Sigmoid colon (tissue), 7 donors: Measurements from ENCODE around the gene TTC6. TPM values are rescaled to one million over a fixed set of nuclear protein-coding genes. Genes with fewer than 3 reads are reported as not detected.

Source experiments
- DNase-seq: peaks from one replicate; pipeline ENCODE4 v3.0.0-alpha.2; 2019
- H3K27ac ChIP-seq, 4 donors: fragments of 200-600 bp; sonication (generic); one replicate each; pipeline ENCODE4 v1.5.1; 2016 to 2019; ENCODE audit warnings: mild to moderate bottlenecking in 1 of 4
- H3K27me3 ChIP-seq, 3 donors: fragments of 200-600 bp; sonication (generic); one replicate each; pipeline ENCODE4 v1.5.1; 2019; ENCODE audit warnings: mild to moderate bottlenecking in 1 of 3
- H3K36me3 ChIP-seq, 4 donors: fragments of 200-600 bp; sonication (generic); one replicate each; pipeline ENCODE4 v1.5.1; 2016 to 2019
- H3K4me1 ChIP-seq, 4 donors: fragments of 200-600 bp; sonication (generic); one replicate each; pipeline ENCODE4 v1.5.1; 2017 to 2019
- H3K4me3 ChIP-seq, 4 donors: fragments of 200-600 bp; sonication (generic); one replicate each; pipeline ENCODE4 v1.5.1; 2017 to 2019; ENCODE audit warnings: mild to moderate bottlenecking in 2 of 4, moderate library complexity in 1 of 4
- H3K9me3 ChIP-seq, 4 donors: fragments of 200-600 bp in 3 of 4; sonication (generic) in 3 of 4; one replicate each; pipeline versions ENCODE4 v1.5.1 to v1.6.1; 2013 to 2019
- EP300 ChIP-seq, 4 donors: sonication (generic); formaldehyde crosslinking; IDR thresholded peaks; one replicate each; pipeline ENCODE4 v1.6.1; 2017; ENCODE audit warnings: antibody characterized with exemption in 4 of 4
- POLR2A ChIP-seq, 2 donors: fragments of 450-650 bp; IDR thresholded peaks; one replicate each; pipeline ENCODE4 v1.6.1; 2016; ENCODE audit warnings: antibody characterized with exemption in 2 of 2, mild to moderate bottlenecking in 2 of 2, moderate library complexity in 2 of 2
- POLR2AphosphoS5 ChIP-seq, 4 donors: sonication (generic); formaldehyde crosslinking; IDR thresholded peaks; one replicate each; pipeline ENCODE4 v1.6.1; 2017; ENCODE audit warnings: antibody characterized with exemption in 4 of 4
- WGBS, 2 donors: extraction: QIAGEN DNeasy Blood & Tissue Kit; methylation state at CpG; one replicate each; pipeline ENCODE4 v1.1.7; 2013; 5-methylcytosine and 5-hydroxymethylcytosine counted together
- intact Hi-C: fragments of 100-400 bp; cut with DNase I; formaldehyde crosslinking; loops from one replicate; pipeline ENCODE4 v1.15.1; 2023
- polyA plus RNA-seq, 3 donors: library from polyadenylated mRNA; stranded (reverse); fragments of 200-250 nt; gene quantifications; one replicate each; pipeline ENCODE4 v1.2.3, GENCODE V29; 2013
- total RNA-seq, 4 donors: library from RNA; depleted of rRNA; stranded (reverse); fragments of >200 nt; gene quantifications; one replicate each; pipeline ENCODE4 v1.1.0, GENCODE V29; 2016
- TF ChIP-seq, protein P1 (sequence below), 4 experiments: fragments of 450-650 bp in 3 of 4; fragments of 200-600 bp in 1 of 4; IDR thresholded peaks; one replicate each; pipeline ENCODE4 v1.5.1; 2016 to 2019; ENCODE audit warnings: antibody characterized with exemption in 4 of 4, mild to moderate bottlenecking in 3 of 4, moderate library complexity in 2 of 4
- donor health status: healthy with polysubstance abuse.
- donor health status: Bipolar disorder and iron deficiency.
- donor health status: healthy.

The TTC6 gene
- total and polyA plus RNA-seq, 7 donors = 0.23 to 1.1 TPM; not detected in 5

DNA sequence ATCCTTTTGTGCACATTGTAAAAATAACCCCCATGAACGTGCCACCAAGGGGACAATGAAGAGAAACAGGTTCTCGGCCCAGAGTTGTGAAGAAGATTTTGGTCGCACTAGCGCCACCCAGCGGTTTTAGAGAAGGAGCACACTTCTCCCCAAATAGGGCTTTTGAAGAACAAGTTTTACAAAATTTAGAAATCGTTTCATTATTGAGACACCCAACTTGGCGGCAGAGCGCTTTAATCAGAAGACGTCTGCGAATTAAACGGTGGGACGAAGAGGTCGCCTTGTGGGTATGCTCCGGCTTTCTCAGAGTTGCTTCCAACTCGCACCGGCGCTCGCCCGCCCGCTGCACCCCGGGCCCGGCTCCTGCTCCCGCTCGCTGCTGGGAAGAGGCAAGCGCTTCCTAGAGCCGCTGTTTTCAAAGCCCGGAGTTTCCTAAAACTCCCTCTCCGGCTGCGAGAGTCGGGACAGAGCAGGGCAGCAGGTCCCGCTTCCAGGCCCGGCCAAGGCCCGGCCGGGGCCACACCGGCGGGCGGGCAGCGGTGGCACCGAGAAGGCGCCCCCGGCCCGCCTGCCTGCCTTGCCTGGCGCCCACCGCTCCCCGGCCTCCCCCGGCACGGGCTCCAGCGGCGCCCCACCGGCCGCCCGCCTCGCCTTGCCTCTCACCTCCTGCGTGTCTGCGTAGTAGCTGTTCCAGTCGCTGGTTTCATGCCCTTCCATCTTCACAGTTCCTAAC, 1.0 kb upstream of the TTC6 start:
- no peak for DNase-seq
- WGBS, 2 donors = 1 to 2% methylated on average over 56 of the region's 56 CpGs
- intact Hi-C loops = no loop called here
- Histone ChIP-seq H3K4me3 (peak overlapping the region in 3 of 4 donors; percentile 34 to 40 (median 37)), H3K27me3 (peaks cover 77 to 98% (median 97%) of the 10 kb centered on the region in 3 donors), H3K9me3 (no peaks in the 10 kb centered on the region), H3K4me1 (peaks cover 0 to 51% (median 39%) of the 10 kb centered on the region in 4 donors), H3K36me3 (no peaks in the 10 kb centered on the region), H3K27ac (no peak overlapping the region)
- peak in 1 of 4 donors; percentile 45 for TF ChIP-seq POLR2AphosphoS5 (IDR thresholded peaks at IDR 0.05)
- no peak for TF ChIP-seq POLR2A (IDR thresholded peaks at IDR 0.05)
- TF ChIP-seq, protein P1, sequence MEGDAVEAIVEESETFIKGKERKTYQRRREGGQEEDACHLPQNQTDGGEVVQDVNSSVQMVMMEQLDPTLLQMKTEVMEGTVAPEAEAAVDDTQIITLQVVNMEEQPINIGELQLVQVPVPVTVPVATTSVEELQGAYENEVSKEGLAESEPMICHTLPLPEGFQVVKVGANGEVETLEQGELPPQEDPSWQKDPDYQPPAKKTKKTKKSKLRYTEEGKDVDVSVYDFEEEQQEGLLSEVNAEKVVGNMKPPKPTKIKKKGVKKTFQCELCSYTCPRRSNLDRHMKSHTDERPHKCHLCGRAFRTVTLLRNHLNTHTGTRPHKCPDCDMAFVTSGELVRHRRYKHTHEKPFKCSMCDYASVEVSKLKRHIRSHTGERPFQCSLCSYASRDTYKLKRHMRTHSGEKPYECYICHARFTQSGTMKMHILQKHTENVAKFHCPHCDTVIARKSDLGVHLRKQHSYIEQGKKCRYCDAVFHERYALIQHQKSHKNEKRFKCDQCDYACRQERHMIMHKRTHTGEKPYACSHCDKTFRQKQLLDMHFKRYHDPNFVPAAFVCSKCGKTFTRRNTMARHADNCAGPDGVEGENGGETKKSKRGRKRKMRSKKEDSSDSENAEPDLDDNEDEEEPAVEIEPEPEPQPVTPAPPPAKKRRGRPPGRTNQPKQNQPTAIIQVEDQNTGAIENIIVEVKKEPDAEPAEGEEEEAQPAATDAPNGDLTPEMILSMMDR (IDR thresholded peaks at IDR 0.05) = peak in 2 of 4 experiments; percentile 19 to 41

DNA sequence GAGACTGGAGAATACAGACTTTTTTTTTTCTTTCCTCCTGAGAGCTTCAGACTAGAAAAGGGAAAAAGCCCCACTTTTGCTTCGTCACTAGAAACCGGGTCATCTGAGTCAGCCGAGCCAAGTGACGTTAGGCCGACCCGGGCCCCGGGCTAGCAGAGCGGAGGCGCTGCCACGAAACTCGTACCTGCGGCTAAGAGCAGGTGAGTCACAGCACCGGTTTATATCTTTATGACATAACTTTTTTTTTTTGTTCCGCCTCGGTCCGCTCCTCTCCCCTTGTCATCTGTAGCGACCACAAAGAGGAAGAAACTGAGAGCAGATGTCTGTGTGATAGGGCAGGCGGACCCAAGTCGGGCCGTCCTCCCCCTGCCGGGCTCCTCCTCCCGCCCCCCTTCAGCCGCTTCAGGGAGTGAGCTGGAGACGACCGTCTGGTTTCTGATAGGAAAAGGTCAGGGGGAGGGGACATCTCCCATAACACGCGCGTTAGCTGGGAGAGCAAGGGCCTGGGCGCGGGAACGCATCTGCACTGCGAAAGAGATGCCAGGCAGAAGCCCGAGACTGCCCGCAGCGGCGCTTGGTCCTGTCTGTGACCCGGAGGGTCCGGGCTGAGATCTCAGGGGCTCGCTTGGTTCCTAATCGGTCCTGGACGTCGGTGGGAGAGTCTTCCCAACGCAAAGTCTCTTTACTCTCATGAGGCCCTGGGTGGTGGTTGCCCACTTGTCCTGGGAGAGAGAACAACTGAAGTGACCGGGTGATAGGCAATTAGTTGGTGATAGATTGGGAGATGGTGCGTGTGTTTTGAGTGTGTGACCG, 586 bp downstream of the TTC6 start:
- Histone ChIP-seq H3K4me1 (peaks cover 0 to 57% (median 47%) of the 10 kb centered on the region in 4 donors), H3K27ac (peak overlapping the region in 1 of 4 donors; percentile 23), H3K36me3 (no peaks in the 10 kb centered on the region), H3K4me3 (peak overlapping the region in 3 of 4 donors; percentile 34 to 40 (median 37)), H3K27me3 (peaks cover 83 to 98% (median 97%) of the 10 kb centered on the region in 3 donors), H3K9me3 (no peaks in the 10 kb centered on the region)
- TF ChIP-seq, protein P1 (IDR thresholded peaks at IDR 0.05) = no peak
- peak in 2 of 4 donors; percentile 32 to 46 for TF ChIP-seq POLR2AphosphoS5 (IDR thresholded peaks at IDR 0.05)
- peak in 1 of 2 donors; percentile 28 for TF ChIP-seq POLR2A (IDR thresholded peaks at IDR 0.05)
- no peak for TF ChIP-seq EP300 (IDR thresholded peaks at IDR 0.05)
- no peak for DNase-seq
- intact Hi-C loops = no loop called here
- WGBS, 2 donors = 1 to 3% methylated on average over 46 of the region's 46 CpGs

DNA sequence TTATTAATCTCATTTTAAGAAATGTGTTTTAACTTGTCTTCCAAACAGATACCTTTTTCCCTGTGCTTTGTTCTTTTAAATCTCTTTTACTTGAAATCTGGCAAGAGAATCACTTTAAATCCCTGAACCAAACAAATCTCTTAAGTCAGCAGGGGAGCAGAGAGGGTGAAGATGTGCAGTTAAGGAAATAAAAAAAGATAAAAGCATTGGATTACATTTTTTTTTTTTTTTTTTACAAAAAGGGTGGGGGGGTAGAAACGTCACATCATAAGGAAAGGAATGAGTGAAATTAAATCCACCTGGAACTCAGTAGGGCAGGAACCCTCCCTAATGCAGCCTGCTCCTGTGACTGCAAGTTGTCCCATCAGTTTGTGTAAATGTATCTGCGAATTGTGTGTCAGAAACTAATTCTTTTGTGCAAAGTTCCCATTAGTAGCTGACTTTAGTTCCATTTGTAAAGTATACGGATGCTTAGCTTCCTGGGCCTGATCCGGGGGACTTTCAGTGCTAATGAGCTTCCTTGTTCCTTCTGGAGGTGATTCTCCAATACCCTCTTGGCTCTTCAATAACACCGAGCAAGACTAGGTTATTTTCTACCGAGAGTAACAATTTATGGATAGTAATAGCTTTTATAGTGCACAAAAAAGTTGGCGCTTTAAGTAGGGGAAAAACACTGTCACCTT, 1.5 kb downstream of the TTC6 start:
- TF ChIP-seq POLR2A (IDR thresholded peaks at IDR 0.05) (no peak), EP300 (IDR thresholded peaks at IDR 0.05) (no peak), POLR2AphosphoS5 (IDR thresholded peaks at IDR 0.05) (no peak)
- TF ChIP-seq, protein P1 (IDR thresholded peaks at IDR 0.05) = no peak
- Histone ChIP-seq H3K27ac (no peak overlapping the region), H3K4me1 (peaks cover 0 to 50% (median 45%) of the 10 kb centered on the region in 4 donors), H3K36me3 (no peaks in the 10 kb centered on the region), H3K27me3 (peaks cover 78 to 98% (median 97%) of the 10 kb centered on the region in 3 donors), H3K9me3 (no peaks in the 10 kb centered on the region), H3K4me3 (no peak overlapping the region)
- no peak for DNase-seq
- intact Hi-C loops = no loop called here
- 3 to 6% methylated on average over 7 of the region's 7 CpGs for WGBS, 2 donors

- Histone ChIP-seq H3K4me1 (peaks cover 0 to 47% (median 44%) of the 10 kb centered on the region in 4 donors), H3K27me3 (peaks cover 77 to 98% (median 97%) of the 10 kb centered on the region in 3 donors), H3K27ac (no peak overlapping the region), H3K36me3 (no peaks in the 10 kb centered on the region), H3K4me3 (no peak overlapping the region), H3K9me3 (no peaks in the 10 kb centered on the region)
- peak; percentile 57 for DNase-seq
- WGBS, 2 donors = 3 to 8% methylated on average over 20 of the region's 20 CpGs
- TF ChIP-seq, protein P1 (IDR thresholded peaks at IDR 0.05) = no peak
- TF ChIP-seq POLR2AphosphoS5 (IDR thresholded peaks at IDR 0.05) (no peak), EP300 (IDR thresholded peaks at IDR 0.05) (no peak), POLR2A (IDR thresholded peaks at IDR 0.05) (no peak)
- intact Hi-C loops = no loop called here
Observed at GRCh38 chr14:37597538-37597913, 2.1 kb downstream of the TTC6 start.
